T-cell (primary cell): ENCODE data around the gene DCC. TPM values are rescaled to one million over a fixed set of nuclear protein-coding genes. Genes with fewer than 3 reads are reported as not detected.

ENCODE experiments used
- ATAC-seq, 4 experiments: fragments of 200-7000 bp in 3 of 4; fragments of 150-1000 bp in 1 of 4; cut with Tn5 transposase; replicated peaks in 1 of 4; 1 replicate in 3 of 4; 2 replicates in 1 of 4; pipeline ENCODE4 v1.10.0; 2021; ENCODE audit warnings: moderate library complexity in 3 of 4, mild to moderate bottlenecking in 2 of 4, moderate number of reproducible peaks in 1 of 4
- CTCF ChIA-PET, 2 donors: fragments of 300-600 bp; sonication (Branson Sonifier 250); formaldehyde crosslinking; loops; one replicate each; lab custom pipeline; 2022; ENCODE audit warnings: antibody characterized with exemption in 2 of 2; lab: Charles Lee
- POLR2A ChIA-PET, 2 donors: fragments of 300-600 bp; sonication (Branson Sonifier 250); formaldehyde crosslinking; loops; one replicate each; lab custom pipeline; 2022; ENCODE audit warnings: antibody characterized with exemption in 2 of 2; lab: Charles Lee
- DNase-seq, 35 experiments: peaks; one replicate each; pipeline versions ENCODE4 v3.0.0 to v3.0.0-alpha.2; 2013 to 2023
- H3K27ac ChIP-seq: one replicate; pipeline ENCODE4 v1.5.1; 2013; ENCODE audit warnings: low read length
- H3K27me3 ChIP-seq, 2 experiments: replicated peaks in 1 of 2; 1 replicate in 1 of 2; 2 replicates in 1 of 2; pipeline versions ENCODE4 v1.6.1 to v1.7.0; 2013; ENCODE audit warnings: low read length in 1 of 2, mixed read lengths in 1 of 2; ENCODE audit not compliant: control insufficient read depth in 2 of 2, insufficient read depth in 2 of 2; ENCODE audit errors: extremely low read depth in 1 of 2
- H3K36me3 ChIP-seq, 2 donors: 1 replicate in 1 of 2; 2 replicates in 1 of 2; pipeline versions ENCODE4 v1.6.1 to v1.7.0; 2013; ENCODE audit warnings: low read length in 1 of 2; ENCODE audit not compliant: control insufficient read depth in 2 of 2, insufficient read depth in 1 of 2; ENCODE audit errors: extremely low read depth in 1 of 2
- H3K4me1 ChIP-seq, 2 experiments: 1 replicate in 1 of 2; 2 replicates in 1 of 2; pipeline versions ENCODE4 v1.6.1 to v1.7.0; 2013; ENCODE audit warnings: low read length in 2 of 2, mixed read lengths in 1 of 2; ENCODE audit not compliant: insufficient read depth in 2 of 2, control insufficient read depth in 1 of 2; ENCODE audit errors: extremely low read depth in 1 of 2
- H3K4me3 ChIP-seq, 2 donors: 1 replicate in 1 of 2; 2 replicates in 1 of 2; pipeline versions ENCODE4 v1.5.1 to v1.7.0; 2013; ENCODE audit warnings: mild to moderate bottlenecking in 2 of 2, low read length in 1 of 2, moderate library complexity in 1 of 2; ENCODE audit not compliant: control insufficient read depth in 1 of 2; ENCODE audit errors: extremely low read depth in 1 of 2
- H3K9me3 ChIP-seq: 2 replicates; pipeline ENCODE4 v1.7.0; 2013
- H3K27ac Mint-ChIP-seq, 2 donors: one replicate each; pipeline ENCODE4 v1.8.0; 2020 to 2021; ENCODE audit warnings: mild to moderate bottlenecking in 2 of 2, mixed read lengths in 2 of 2
- H3K27me3 Mint-ChIP-seq, 2 donors: one replicate each; pipeline ENCODE4 v1.8.0; 2021 to 2022; ENCODE audit warnings: mixed read lengths in 2 of 2
- H3K36me3 Mint-ChIP-seq: one replicate; pipeline ENCODE4 v1.8.0; 2021; ENCODE audit warnings: mixed read lengths
- H3K4me1 Mint-ChIP-seq, 3 donors: one replicate each; pipeline ENCODE4 v1.8.0; 2020 to 2022; ENCODE audit warnings: mixed read lengths in 3 of 3, mild to moderate bottlenecking in 1 of 3
- H3K4me3 Mint-ChIP-seq, 3 donors: one replicate each; pipeline ENCODE4 v1.8.0; 2020 to 2022; ENCODE audit warnings: mild to moderate bottlenecking in 3 of 3, mixed read lengths in 3 of 3, moderate library complexity in 3 of 3
- H3K9me3 Mint-ChIP-seq, 3 donors: one replicate each; pipeline ENCODE4 v1.8.0; 2020 to 2022; ENCODE audit warnings: mixed read lengths in 3 of 3
- WGBS: methylation state at CpG from one replicate; pipeline ENCODE4 v1.1.5; 2013; ENCODE audit warnings: missing lambda C conversion rate; ENCODE audit not compliant: insufficient coverage; 5-methylcytosine and 5-hydroxymethylcytosine counted together
- total RNA-seq, 35 experiments: library from RNA in 6 of 35; stranded (reverse) in 6 of 35; fragments of 120-200 nt in 1 of 35; gene quantifications; one replicate each; pipeline versions ENCODE4 v1.2.1 to v1.2.4 and lab custom pipeline; 2013 to 2026

DCC gene
- total RNA-seq, 5 donors from 2014 or later (not counting 1 experiment from before 2014, with no cell fraction given): not detected

- POLR2A ChIA-PET: no interaction called here
- H3K4me1 ChIP-seq: no peaks in the 10 kb centered on the region
- Mint-ChIP-seq H3K36me3 (no peaks in the 10 kb centered on the region), H3K4me1 (no peaks in the 10 kb centered on the region), H3K4me3 (no peak overlapping the region), H3K27ac (no peak overlapping the region), H3K27me3 (no peaks in the 10 kb centered on the region), H3K9me3 (peaks cover 0 to 12% (median 0%) of the 10 kb centered on the region in 3 donors)
- no peaks in the 10 kb centered on the region for H3K9me3 ChIP-seq
- no peak for ATAC-seq
- CTCF ChIA-PET: no interaction called here
- no peaks in the 10 kb centered on the region for H3K27me3 ChIP-seq
- H3K4me3 ChIP-seq: no peak overlapping the region
- no peak for DNase-seq
- H3K36me3 ChIP-seq: no peaks in the 10 kb centered on the region
- H3K27ac ChIP-seq: no peak overlapping the region
Observed at GRCh38 chr18:53543711-53544110, 1203.7 kb downstream of the DCC start.

DNA sequence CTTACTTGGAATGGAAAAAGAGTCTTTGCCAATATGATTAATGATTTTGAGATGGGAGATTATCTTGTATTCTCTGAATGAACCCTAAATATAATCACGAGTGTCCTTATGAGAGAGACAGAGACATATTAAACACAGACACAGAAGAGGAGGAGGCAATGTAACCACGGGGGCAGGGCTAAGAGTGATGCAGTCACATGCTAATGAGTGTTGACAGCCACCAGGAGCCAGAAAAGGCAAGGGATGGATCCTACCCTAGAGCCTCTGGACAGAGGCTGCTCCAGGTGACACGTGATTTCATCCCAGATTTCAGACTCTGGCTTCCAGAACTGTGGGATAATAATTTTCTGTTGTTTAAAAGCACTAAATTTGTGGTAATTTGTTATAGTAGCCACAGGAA is 1204.9 kb downstream of the DCC start:
- Histone ChIP-seq H3K9me3 (no peaks in the 10 kb centered on the region), H3K27ac (no peak overlapping the region), H3K4me1 (no peaks in the 10 kb centered on the region), H3K27me3 (no peaks in the 10 kb centered on the region), H3K36me3 (no peaks in the 10 kb centered on the region), H3K4me3 (no peak overlapping the region)
- DNase-seq: no peak
- WGBS: 20% methylated on average over 3 of the region's 3 CpGs
- ChIA-PET POLR2A (no interaction called here), CTCF (no interaction called here)
- Mint-ChIP-seq H3K27ac (no peak overlapping the region), H3K4me3 (no peak overlapping the region), H3K9me3 (peaks cover 0 to 12% (median 1%) of the 10 kb centered on the region in 3 donors), H3K27me3 (no peaks in the 10 kb centered on the region), H3K4me1 (no peaks in the 10 kb centered on the region), H3K36me3 (no peaks in the 10 kb centered on the region)
- no peak for ATAC-seq

DNA sequence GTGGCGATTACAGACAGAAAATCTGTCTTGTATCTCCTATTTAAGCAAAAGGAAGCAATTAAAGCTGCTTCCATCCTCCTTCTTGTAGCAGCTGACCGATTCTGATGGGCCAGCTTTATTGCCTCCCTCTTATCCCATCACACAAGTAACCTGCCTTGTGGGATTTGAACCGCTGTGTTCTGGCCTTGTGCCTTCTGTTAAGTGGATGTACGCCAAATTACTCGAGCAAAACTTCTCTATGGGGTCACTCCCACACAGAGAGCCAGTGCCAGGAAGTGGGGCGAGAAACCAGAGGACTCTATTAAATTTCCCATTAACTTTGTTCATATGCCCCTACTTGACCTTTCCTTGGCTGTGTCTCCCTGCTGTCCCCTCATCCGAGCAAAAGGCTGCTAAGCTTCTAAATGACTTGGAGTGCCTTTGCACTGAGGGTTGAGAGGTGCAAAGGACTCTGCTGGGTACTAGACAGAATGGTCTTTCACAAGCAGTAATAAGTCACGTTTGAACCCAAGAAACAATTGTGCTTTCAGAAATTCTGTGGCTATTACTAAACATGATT is 1212.0 kb downstream of the DCC start:
- Mint-ChIP-seq H3K4me3 (no peak overlapping the region), H3K27me3 (no peaks in the 10 kb centered on the region), H3K27ac (no peak overlapping the region), H3K4me1 (no peaks in the 10 kb centered on the region), H3K9me3 (peaks cover 5 to 9% (median 7%) of the 10 kb centered on the region in 3 donors), H3K36me3 (no peaks in the 10 kb centered on the region)
- Histone ChIP-seq H3K9me3 (no peaks in the 10 kb centered on the region), H3K36me3 (no peaks in the 10 kb centered on the region), H3K27me3 (no peaks in the 10 kb centered on the region), H3K4me1 (no peaks in the 10 kb centered on the region), H3K4me3 (no peak overlapping the region), H3K27ac (no peak overlapping the region)
- WGBS: 75% methylated on average over 5 of the region's 8 CpGs
- DNase-seq (no peak), ATAC-seq (no peak)
- CTCF ChIA-PET: no interaction called here
- POLR2A ChIA-PET: interaction anchor here in 1 of 2 donors (0.6 kb wide), 1 partner anchor 577 kb away, joined by 3 read pairs; no protein-coding TSS in a partner anchor

DNA sequence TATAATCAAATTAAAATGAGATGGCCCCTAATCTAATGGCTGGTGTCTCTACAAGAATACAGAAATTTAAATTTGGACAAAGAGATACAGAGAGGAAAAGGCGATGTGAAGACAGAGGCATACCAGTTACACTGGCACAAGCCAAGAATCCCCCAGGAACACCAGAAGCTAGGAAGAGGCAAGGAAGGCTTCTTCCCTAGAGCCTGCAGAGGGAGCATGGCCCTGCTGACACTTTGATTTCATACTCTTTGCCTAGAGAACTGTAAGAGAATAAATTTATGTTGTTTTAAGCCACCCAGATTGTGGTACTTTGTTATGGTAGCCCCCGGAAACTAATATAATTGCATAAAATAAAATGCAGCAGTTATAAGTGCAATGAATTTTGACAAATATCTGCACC is 1213.0 kb downstream of the DCC start:
- Mint-ChIP-seq H3K27me3 (no peaks in the 10 kb centered on the region), H3K4me3 (no peak overlapping the region), H3K4me1 (no peaks in the 10 kb centered on the region), H3K27ac (no peak overlapping the region), H3K36me3 (no peaks in the 10 kb centered on the region), H3K9me3 (peaks cover 5 to 9% (median 8%) of the 10 kb centered on the region in 3 donors)
- H3K27ac ChIP-seq: no peak overlapping the region
- H3K4me1 ChIP-seq: no peaks in the 10 kb centered on the region
- no peaks in the 10 kb centered on the region for H3K36me3 ChIP-seq
- CTCF ChIA-PET: no interaction called here
- H3K9me3 ChIP-seq: no peaks in the 10 kb centered on the region
- no peak overlapping the region for H3K4me3 ChIP-seq
- ATAC-seq (no peak), DNase-seq (no peak)
- no peaks in the 10 kb centered on the region for H3K27me3 ChIP-seq
- no CpG with 5 or more reads among the region's 2 CpGs for WGBS
- POLR2A ChIA-PET: interaction anchor here in 1 of 2 donors (0.6 kb wide), 1 partner anchor 88 kb away, joined by 8 read pairs; no protein-coding TSS in a partner anchor

DNA sequence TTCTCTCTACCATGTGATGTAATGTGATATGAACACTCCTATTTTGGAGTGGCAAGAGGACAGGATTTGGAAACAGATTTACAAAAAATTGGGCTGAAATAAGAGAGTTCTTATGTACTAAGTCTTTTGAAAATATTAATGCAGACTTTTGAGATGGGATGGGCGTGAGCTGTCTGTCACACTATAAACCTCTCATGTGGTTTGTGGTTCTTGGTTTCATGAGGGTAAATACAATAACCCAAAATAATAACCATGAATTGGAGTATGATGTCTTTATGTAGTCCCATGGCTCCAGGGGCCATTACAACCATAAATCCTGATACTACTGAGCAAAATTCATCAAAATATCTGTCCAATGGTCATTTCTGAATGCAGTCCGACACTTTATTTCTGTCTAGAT is 1216.5 kb downstream of the DCC start:
- H3K4me3 Mint-ChIP-seq: no peak overlapping the region
- no peaks in the 10 kb centered on the region for H3K9me3 ChIP-seq
- peaks cover 0 to 20% (median 5%) of the 10 kb centered on the region in 3 donors for H3K9me3 Mint-ChIP-seq
- no peaks in the 10 kb centered on the region for H3K4me1 Mint-ChIP-seq
- CTCF ChIA-PET: no interaction called here
- WGBS: no CpG with 5 or more reads among the region's 2 CpGs
- no peak overlapping the region for H3K27ac ChIP-seq
- DNase-seq (no peak), ATAC-seq (no peak)
- H3K36me3 ChIP-seq: no peaks in the 10 kb centered on the region
- no peaks in the 10 kb centered on the region for H3K27me3 ChIP-seq
- no peaks in the 10 kb centered on the region for H3K27me3 Mint-ChIP-seq
- no peaks in the 10 kb centered on the region for H3K36me3 Mint-ChIP-seq
- no peak overlapping the region for H3K4me3 ChIP-seq
- POLR2A ChIA-PET: no interaction called here
- H3K4me1 ChIP-seq: no peaks in the 10 kb centered on the region
- H3K27ac Mint-ChIP-seq: no peak overlapping the region

- no peaks in the 10 kb centered on the region for H3K36me3 ChIP-seq
- H3K27ac ChIP-seq: no peak overlapping the region
- ChIA-PET POLR2A (no interaction called here), CTCF (interaction anchor here in 1 of 2 donors (0.6 kb wide), 1 partner anchor 62 kb away, joined by 3 read pairs; no protein-coding TSS in a partner anchor)
- no peaks in the 10 kb centered on the region for H3K27me3 Mint-ChIP-seq
- DNase-seq (no peak), ATAC-seq (no peak)
- 67% methylated on average over 1 of the region's 2 CpGs for WGBS
- H3K36me3 Mint-ChIP-seq: no peaks in the 10 kb centered on the region
- no peak overlapping the region for H3K27ac Mint-ChIP-seq
- no peak overlapping the region for H3K4me3 Mint-ChIP-seq
- H3K4me3 ChIP-seq: no peak overlapping the region
- H3K9me3 Mint-ChIP-seq: peaks cover 0 to 16% (median 5%) of the 10 kb centered on the region in 3 donors
- H3K9me3 ChIP-seq: no peaks in the 10 kb centered on the region
- H3K27me3 ChIP-seq: no peaks in the 10 kb centered on the region
- no peaks in the 10 kb centered on the region for H3K4me1 Mint-ChIP-seq
- H3K4me1 ChIP-seq: no peaks in the 10 kb centered on the region
Observed at GRCh38 chr18:53560546-53560945, 1220.5 kb downstream of the DCC start.

DNA sequence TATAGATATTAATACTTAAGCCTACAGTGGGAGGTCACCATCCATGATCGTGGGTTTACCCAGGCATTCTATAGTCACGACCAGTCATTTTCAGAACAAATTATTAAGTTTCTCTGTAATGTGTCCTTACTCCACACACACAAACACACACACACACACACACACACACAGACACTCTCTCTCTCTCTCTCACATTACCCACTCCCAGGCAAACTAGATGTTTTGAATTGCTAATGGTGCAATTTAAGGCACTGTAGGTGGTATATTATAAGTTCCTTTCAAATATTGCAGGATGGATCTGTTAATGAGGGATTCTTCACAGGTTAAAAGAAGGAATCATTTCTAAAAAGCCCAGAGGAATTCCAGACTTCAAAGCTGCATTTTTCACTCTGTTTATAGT is 1226.6 kb downstream of the DCC start:
- Mint-ChIP-seq H3K36me3 (no peaks in the 10 kb centered on the region), H3K4me1 (no peaks in the 10 kb centered on the region), H3K27me3 (no peaks in the 10 kb centered on the region), H3K9me3 (no peaks in the 10 kb centered on the region), H3K27ac (no peak overlapping the region), H3K4me3 (no peak overlapping the region)
- Histone ChIP-seq H3K27ac (no peak overlapping the region), H3K4me3 (no peak overlapping the region), H3K4me1 (no peaks in the 10 kb centered on the region), H3K9me3 (no peaks in the 10 kb centered on the region), H3K36me3 (no peaks in the 10 kb centered on the region), H3K27me3 (no peaks in the 10 kb centered on the region)
- ATAC-seq (no peak), DNase-seq (no peak)
- whole genome bisulfite sequencing: no CpG with 5 or more reads among the region's 2 CpGs
- POLR2A ChIA-PET: no interaction called here
- CTCF ChIA-PET: no interaction called here
